HCT116 (cell line): ENCODE data around the gene DAGLA. TPM values are rescaled to one million over a fixed set of nuclear protein-coding genes. Genes with fewer than 3 reads are reported as not detected.

Experiments used
- ATAC-seq: fragments of 200-7000 bp; cut with Tn5 transposase; 2 replicates; pipeline ENCODE4 v1.9.1; 2020; ENCODE audit warnings: mild to moderate bottlenecking, moderate library complexity
- BruUV-seq: library from RNA; stranded (reverse); fragments of 400-500 nt; replicated peaks from 2 replicates; lab custom pipeline; 2021; lab: Mats Ljungman, UMichigan
- CTCF ChIA-PET: fragments of 300-600 bp; sonication (Branson Sonifier 250); formaldehyde crosslinking; loops from one replicate; lab custom pipeline; 2021; ENCODE audit warnings: antibody characterized with exemption; lab: Charles Lee
- POLR2A ChIA-PET: fragments of 300-600, 350-600 bp; sonication (Branson Sonifier 250); formaldehyde crosslinking; loops from one replicate; lab custom pipeline; 2021; ENCODE audit warnings: antibody characterized with exemption; lab: Charles Lee
- RAD21 ChIA-PET, 2 experiments: fragments of 300-600 bp; sonication (Branson Sonifier 250); formaldehyde crosslinking; loops; one replicate each; lab custom pipeline; 2023; ENCODE audit warnings: low total read pairs in 2 of 2; ENCODE audit not compliant: uncharacterized antibody in 2 of 2, unreplicated experiment in 2 of 2, low non-redundant PET in 1 of 2; lab: Charles Lee
- DNase-seq: peaks from one replicate; pipeline ENCODE4 v3.0.0-alpha.2; 2010; ENCODE audit warnings: low read depth, low spot score
- H2AFZ ChIP-seq: fragments of 200-600 bp; shearing (Covaris generic), sonication (generic); 2 replicates; pipeline ENCODE4 v1.6.1; 2017; ENCODE audit warnings: low read depth, mixed run types, mixed read lengths, antibody characterized with exemption, low read length; ENCODE audit not compliant: poor library complexity, severe bottlenecking
- H3K27ac ChIP-seq: 2 replicates; pipeline ENCODE4 v1.5.1; 2012; ENCODE audit warnings: low read depth, low read length
- H3K27me3 ChIP-seq: fragments of 200-600 bp; sonication (generic); 2 replicates; pipeline ENCODE4 v1.6.1; 2016; ENCODE audit warnings: mixed run types, low read length, mixed read lengths; ENCODE audit not compliant: insufficient read depth
- H3K36me3 ChIP-seq, 2 experiments: fragments of 200-500 bp in 1 of 2; fragments of 200-600 bp in 1 of 2; sonication (Bioruptor generic) in 1 of 2; sonication (generic) in 1 of 2; 2 replicates each; pipeline versions ENCODE4 v1.5.1 to v1.6.1; 2014 to 2016; ENCODE audit warnings: low read length in 2 of 2, inconsistent platforms in 1 of 2, mixed read lengths in 1 of 2, mixed run types in 1 of 2; ENCODE audit not compliant: insufficient read depth in 2 of 2, control insufficient read depth in 1 of 2
- H3K4me1 ChIP-seq, 2 experiments: fragments of 200-600 bp in 1 of 2; sonication (generic) in 1 of 2; 2 replicates each; pipeline versions ENCODE4 v1.5.1 to v1.6.1; 2012 to 2017; ENCODE audit warnings: low read length in 2 of 2, inconsistent platforms in 1 of 2, mild to moderate bottlenecking in 1 of 2, mixed read lengths in 1 of 2, mixed run types in 1 of 2, moderate library complexity in 1 of 2; ENCODE audit not compliant: insufficient read depth in 2 of 2, control insufficient read depth in 1 of 2
- H3K4me2 ChIP-seq: fragments of 200-600 bp; sonication (generic); 2 replicates; pipeline ENCODE4 v1.6.1; 2017; ENCODE audit warnings: mixed run types, low read length, mixed read lengths
- H3K4me3 ChIP-seq, 2 experiments: fragments of 200-600 bp in 1 of 2; sonication (generic) in 1 of 2; replicated peaks in 1 of 2; 2 replicates each; pipeline ENCODE4 v1.5.1; 2011 to 2016; ENCODE audit warnings: low read length in 2 of 2, control low read depth in 1 of 2, low read depth in 1 of 2, mild to moderate bottlenecking in 1 of 2, mixed read lengths in 1 of 2, mixed run types in 1 of 2
- H3K79me2 ChIP-seq: fragments of 200-600 bp; sonication (generic); 2 replicates; pipeline ENCODE4 v1.6.1; 2017; ENCODE audit warnings: mild to moderate bottlenecking, mixed run types, low read length, moderate library complexity, mixed read lengths; ENCODE audit not compliant: insufficient read depth
- H3K9ac ChIP-seq: fragments of 200-600 bp; sonication (generic); 2 replicates; pipeline ENCODE4 v1.6.1; 2016; ENCODE audit warnings: low read length, mixed read lengths
- H3K9me2 ChIP-seq: fragments of 200-600 bp; sonication (generic), shearing (Covaris generic); 2 replicates; pipeline ENCODE4 v1.6.1; 2017; ENCODE audit warnings: mixed run types, mild to moderate bottlenecking, moderate library complexity; ENCODE audit not compliant: insufficient read depth
- H3K9me3 ChIP-seq, 2 experiments: fragments of 200-500 bp in 1 of 2; fragments of 200-600 bp in 1 of 2; sonication (Bioruptor generic) in 1 of 2; sonication (generic) in 1 of 2; 2 replicates each; pipeline ENCODE4 v1.6.1; 2014 to 2017; ENCODE audit warnings: low read length in 2 of 2, mixed read lengths in 2 of 2, inconsistent platforms in 1 of 2, low read depth in 1 of 2, mild to moderate bottlenecking in 1 of 2, mixed run types in 1 of 2, moderate library complexity in 1 of 2; ENCODE audit not compliant: control insufficient read depth in 1 of 2, insufficient read depth in 1 of 2
- H4K20me1 ChIP-seq: fragments of 200-600 bp; sonication (generic), shearing (Covaris generic); 2 replicates; pipeline ENCODE4 v1.6.1; 2017; ENCODE audit warnings: mixed run types, mild to moderate bottlenecking, moderate library complexity; ENCODE audit not compliant: insufficient read depth
- ELF1 ChIP-seq: IDR thresholded peaks from 2 replicates; pipeline ENCODE4 v1.6.1; 2012; ENCODE audit warnings: low read depth, borderline replicate concordance
- EZH2phosphoT487 ChIP-seq: fragments of 200-600 bp; IDR thresholded peaks from 2 replicates; pipeline ENCODE4 v1.6.1; 2018; ENCODE audit warnings: antibody characterized with exemption, borderline replicate concordance
- JUND ChIP-seq: IDR thresholded peaks from 2 replicates; pipeline ENCODE4 v1.6.1; 2012
- POLR2A ChIP-seq: IDR thresholded peaks from 2 replicates; pipeline ENCODE4 v1.7.0; 2011; ENCODE audit warnings: borderline replicate concordance; ENCODE audit not compliant: insufficient read depth, insufficient read length; ENCODE audit errors: extremely low read depth
- TCF7L2 ChIP-seq: IDR thresholded peaks from 2 replicates; pipeline ENCODE4 v1.7.0; 2011; ENCODE audit warnings: borderline replicate concordance, inconsistent platforms; ENCODE audit not compliant: insufficient read depth, insufficient read length; ENCODE audit errors: extremely low read depth
- ZNF274 ChIP-seq: fragments of 200-500 bp; sonication (Bioruptor generic); IDR thresholded peaks from 2 replicates; pipeline ENCODE4 v1.6.1; 2014; ENCODE audit warnings: mild to moderate bottlenecking, low read depth, low read length, inconsistent platforms
- intact Hi-C: fragments of 100-400 bp; cut with micrococcal nuclease; formaldehyde crosslinking; loops from 2 replicates; pipeline ENCODE4 v1.10.0; 2022
- total RNA-seq: library from RNA; stranded (reverse); gene quantifications from one replicate; pipeline ENCODE4 v1.2.1, GENCODE V29; 2021; ENCODE audit not compliant: unreplicated experiment
- TF ChIP-seq, protein P1 (sequence below), 3 experiments: fragments of 200-600 bp in 1 of 3; sonication (generic) in 1 of 3; IDR thresholded peaks in 2 of 3; conservative IDR thresholded peaks in 1 of 3; 2 replicates each; pipeline ENCODE4 v1.5.1; 2012 to 2017; ENCODE audit warnings: low read depth in 2 of 3, low read length in 2 of 3, antibody characterized with exemption in 1 of 3, borderline replicate concordance in 1 of 3, control low read depth in 1 of 3, mild to moderate bottlenecking in 1 of 3, mixed read lengths in 1 of 3, mixed run types in 1 of 3, moderate library complexity in 1 of 3; ENCODE audit not compliant: insufficient read depth in 1 of 3
- TF ChIP-seq, protein P2 (sequence below): IDR thresholded peaks from 2 replicates; pipeline ENCODE4 v1.6.1; 2012
- TF ChIP-seq, protein P3 (sequence below): IDR thresholded peaks from 2 replicates; pipeline ENCODE4 v1.6.1; 2012
- TF ChIP-seq, protein P4 (sequence below): IDR thresholded peaks from 2 replicates; pipeline ENCODE4 v1.6.1; 2012; ENCODE audit warnings: low read depth

DAGLA gene
- total RNA-seq, 1 experiment from 2014 or later = 2.7 TPM

DNA sequence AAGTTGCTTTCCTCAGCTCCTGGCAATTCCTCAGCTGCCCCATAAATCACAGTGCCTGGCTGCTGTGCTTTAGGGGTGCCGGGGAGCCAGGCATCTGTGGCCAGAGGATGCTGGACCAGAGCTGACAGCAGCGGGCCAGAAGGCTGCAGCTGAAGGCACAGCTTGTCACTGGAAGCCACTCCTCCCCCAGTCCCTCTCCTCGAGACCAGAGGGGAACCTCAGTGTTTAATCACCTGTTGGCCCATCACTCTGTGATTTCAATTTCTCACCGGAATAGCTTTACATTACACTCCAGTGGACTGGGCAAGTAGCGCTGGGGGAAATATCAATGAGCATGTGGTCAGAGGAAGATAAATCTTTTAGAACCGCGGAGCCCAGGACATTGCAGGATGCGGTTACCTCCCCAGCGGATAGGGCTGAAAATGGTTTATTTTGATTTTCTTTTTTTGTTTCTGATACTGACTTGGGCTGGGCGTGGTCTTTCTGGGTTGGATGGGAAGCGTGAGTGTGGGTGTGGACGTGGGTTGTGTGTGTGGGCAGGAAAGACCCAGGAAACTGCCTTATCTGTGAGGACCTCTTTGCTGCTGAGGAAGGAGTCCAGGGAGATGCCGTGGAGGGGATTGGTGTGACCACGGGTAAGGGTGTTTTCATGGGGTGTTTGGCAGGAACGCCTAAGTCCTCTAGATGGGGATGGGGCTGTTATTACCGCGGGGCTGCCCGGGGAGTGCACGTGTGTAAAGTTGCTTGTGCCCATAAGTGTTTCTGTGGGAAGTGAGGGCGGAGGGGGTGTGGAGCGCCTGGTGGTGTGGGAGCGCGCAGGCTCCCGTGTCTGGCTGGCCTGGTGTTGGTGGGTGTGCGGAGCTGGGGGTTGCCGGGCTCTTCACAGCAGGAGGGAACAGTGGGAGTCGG is 4.0 kb downstream of the DAGLA start:
- TF ChIP-seq ZNF274 = no peak
- TF ChIP-seq POLR2A = no peak
- TF ChIP-seq, protein P1, sequence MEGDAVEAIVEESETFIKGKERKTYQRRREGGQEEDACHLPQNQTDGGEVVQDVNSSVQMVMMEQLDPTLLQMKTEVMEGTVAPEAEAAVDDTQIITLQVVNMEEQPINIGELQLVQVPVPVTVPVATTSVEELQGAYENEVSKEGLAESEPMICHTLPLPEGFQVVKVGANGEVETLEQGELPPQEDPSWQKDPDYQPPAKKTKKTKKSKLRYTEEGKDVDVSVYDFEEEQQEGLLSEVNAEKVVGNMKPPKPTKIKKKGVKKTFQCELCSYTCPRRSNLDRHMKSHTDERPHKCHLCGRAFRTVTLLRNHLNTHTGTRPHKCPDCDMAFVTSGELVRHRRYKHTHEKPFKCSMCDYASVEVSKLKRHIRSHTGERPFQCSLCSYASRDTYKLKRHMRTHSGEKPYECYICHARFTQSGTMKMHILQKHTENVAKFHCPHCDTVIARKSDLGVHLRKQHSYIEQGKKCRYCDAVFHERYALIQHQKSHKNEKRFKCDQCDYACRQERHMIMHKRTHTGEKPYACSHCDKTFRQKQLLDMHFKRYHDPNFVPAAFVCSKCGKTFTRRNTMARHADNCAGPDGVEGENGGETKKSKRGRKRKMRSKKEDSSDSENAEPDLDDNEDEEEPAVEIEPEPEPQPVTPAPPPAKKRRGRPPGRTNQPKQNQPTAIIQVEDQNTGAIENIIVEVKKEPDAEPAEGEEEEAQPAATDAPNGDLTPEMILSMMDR (IDR thresholded peaks at IDR 0.05 in 2 of 3, conservative IDR thresholded peaks at IDR 0.05 in 1 of 3; ENCODE audit: borderline replicate concordance in 1 of 3, insufficient read depth in 1 of 3, low read depth in 2 of 3, low read length in 2 of 3) = no peak
- no peak for TF ChIP-seq EZH2phosphoT487
- no peak for TF ChIP-seq ELF1
- TF ChIP-seq, protein P2, sequence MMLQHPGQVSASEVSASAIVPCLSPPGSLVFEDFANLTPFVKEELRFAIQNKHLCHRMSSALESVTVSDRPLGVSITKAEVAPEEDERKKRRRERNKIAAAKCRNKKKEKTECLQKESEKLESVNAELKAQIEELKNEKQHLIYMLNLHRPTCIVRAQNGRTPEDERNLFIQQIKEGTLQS = no peak
- TF ChIP-seq, protein P3, sequence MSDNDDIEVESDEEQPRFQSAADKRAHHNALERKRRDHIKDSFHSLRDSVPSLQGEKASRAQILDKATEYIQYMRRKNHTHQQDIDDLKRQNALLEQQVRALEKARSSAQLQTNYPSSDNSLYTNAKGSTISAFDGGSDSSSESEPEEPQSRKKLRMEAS = no peak
- TF ChIP-seq JUND = no peak
- TF ChIP-seq TCF7L2 = no peak
- TF ChIP-seq, protein P4, sequence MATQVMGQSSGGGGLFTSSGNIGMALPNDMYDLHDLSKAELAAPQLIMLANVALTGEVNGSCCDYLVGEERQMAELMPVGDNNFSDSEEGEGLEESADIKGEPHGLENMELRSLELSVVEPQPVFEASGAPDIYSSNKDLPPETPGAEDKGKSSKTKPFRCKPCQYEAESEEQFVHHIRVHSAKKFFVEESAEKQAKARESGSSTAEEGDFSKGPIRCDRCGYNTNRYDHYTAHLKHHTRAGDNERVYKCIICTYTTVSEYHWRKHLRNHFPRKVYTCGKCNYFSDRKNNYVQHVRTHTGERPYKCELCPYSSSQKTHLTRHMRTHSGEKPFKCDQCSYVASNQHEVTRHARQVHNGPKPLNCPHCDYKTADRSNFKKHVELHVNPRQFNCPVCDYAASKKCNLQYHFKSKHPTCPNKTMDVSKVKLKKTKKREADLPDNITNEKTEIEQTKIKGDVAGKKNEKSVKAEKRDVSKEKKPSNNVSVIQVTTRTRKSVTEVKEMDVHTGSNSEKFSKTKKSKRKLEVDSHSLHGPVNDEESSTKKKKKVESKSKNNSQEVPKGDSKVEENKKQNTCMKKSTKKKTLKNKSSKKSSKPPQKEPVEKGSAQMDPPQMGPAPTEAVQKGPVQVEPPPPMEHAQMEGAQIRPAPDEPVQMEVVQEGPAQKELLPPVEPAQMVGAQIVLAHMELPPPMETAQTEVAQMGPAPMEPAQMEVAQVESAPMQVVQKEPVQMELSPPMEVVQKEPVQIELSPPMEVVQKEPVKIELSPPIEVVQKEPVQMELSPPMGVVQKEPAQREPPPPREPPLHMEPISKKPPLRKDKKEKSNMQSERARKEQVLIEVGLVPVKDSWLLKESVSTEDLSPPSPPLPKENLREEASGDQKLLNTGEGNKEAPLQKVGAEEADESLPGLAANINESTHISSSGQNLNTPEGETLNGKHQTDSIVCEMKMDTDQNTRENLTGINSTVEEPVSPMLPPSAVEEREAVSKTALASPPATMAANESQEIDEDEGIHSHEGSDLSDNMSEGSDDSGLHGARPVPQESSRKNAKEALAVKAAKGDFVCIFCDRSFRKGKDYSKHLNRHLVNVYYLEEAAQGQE = no peak
- TF ChIP-seq, all 23 proteins: peak for 0
- H2AFZ ChIP-seq = no peak overlapping the region
- POLR2A ChIA-PET = no interaction called here
- no peak overlapping the region for H3K27ac ChIP-seq
- no peaks in the 10 kb centered on the region for H3K9me3 ChIP-seq
- no peaks in the 10 kb centered on the region for H4K20me1 ChIP-seq
- no peaks in the 10 kb centered on the region for H3K27me3 ChIP-seq
- intact Hi-C loops = no loop called here
- H3K36me3 ChIP-seq = no peaks in the 10 kb centered on the region
- no peak overlapping the region for H3K4me2 ChIP-seq
- H3K9me2 ChIP-seq = no peaks in the 10 kb centered on the region
- CTCF ChIA-PET = no interaction called here
- no peaks in the 10 kb centered on the region for H3K79me2 ChIP-seq
- ATAC-seq = no peak
- peaks cover 3 to 11% of the 10 kb centered on the region in 2 experiments; a peak in 2 of 4 replicates for H3K4me1 ChIP-seq
- RAD21 ChIA-PET = no interaction called here
- DNase-seq = no peak
- H3K4me3 ChIP-seq = no peak overlapping the region
- no TSS peak for BruUV-seq
- H3K9ac ChIP-seq = no peak overlapping the region
